Fibroblast of skin of right quadriceps (primary cell): ENCODE data around the gene LYAR.
"Not testable (repeated sequence)": the region's sequence is repeated elsewhere in the genome, so short reads cannot be mapped to it uniquely, and the experiment has no call there.

ENCODE experiments used
- DNase-seq: peaks from one replicate; pipeline ENCODE4 v3.0.0-alpha.2; 2013

The LYAR gene

DNA sequence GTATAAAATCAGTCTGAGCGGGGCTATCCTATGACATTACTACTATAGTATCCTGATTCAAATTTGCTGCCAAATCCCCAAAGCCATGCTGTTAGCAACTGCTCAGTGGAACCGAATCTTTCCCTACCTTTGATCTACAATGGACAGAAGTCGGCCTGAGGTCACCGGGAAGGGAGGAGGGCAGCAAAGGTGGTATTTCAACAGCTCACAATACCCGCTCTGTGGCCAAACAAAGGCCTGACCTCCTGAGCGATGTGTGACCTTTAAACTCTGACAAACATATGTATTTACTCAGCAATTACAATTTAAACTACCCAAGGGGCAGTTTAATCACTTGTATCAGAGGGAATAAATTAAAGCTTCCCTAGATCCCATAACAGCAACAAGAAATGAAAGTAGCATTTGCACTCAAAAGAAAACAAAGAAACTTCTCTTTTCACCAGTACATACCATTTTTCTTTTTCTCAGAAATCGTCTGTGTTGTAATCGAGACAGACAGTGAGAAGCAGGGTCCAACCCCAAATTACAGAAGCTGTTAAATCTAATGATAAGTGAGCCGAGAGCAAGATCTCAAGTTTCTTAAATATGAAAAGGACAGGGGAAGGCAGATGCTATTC, 30.4 kb downstream of the LYAR start:
- DNase-seq, result no peak

DNA sequence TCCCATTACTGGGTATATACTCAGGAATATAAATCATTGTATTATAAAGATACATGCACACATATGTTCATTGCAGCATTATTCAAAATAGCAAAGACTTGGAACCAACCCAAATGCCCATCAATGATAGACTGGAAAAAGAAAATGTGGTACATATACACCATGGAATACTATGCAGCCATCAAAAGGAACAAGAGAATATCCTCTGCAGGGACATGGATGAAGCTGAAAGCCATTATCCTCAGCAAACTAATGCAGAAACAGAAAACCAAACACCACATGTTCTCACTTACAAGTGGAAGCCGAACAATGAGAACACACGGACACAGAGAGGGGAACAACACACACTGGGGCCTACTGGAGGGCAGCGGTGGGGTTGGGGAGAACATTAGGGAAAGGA, 32.2 kb downstream of the LYAR start:
- DNase-seq, result not testable (repeated sequence)

DNA sequence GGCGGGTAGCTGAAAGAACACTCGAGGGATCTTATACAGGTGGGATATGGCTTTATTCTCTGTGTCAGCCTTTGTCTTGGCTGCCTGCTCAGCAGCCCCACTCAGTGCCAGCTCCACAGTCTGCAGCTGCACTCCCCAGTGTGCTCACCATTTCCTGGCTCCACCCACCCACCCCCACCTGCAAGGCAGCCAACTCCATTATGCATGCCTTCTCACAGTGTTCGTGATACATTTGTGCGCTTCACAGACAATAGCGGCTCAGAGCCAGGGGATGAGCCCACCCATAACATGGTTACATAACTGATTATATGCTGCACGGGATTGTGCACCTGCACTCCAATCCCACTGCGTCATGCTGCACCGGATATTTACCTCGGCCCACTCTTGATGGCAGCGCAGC, 33.2 kb downstream of the LYAR start:
- no peak for DNase-seq

DNA sequence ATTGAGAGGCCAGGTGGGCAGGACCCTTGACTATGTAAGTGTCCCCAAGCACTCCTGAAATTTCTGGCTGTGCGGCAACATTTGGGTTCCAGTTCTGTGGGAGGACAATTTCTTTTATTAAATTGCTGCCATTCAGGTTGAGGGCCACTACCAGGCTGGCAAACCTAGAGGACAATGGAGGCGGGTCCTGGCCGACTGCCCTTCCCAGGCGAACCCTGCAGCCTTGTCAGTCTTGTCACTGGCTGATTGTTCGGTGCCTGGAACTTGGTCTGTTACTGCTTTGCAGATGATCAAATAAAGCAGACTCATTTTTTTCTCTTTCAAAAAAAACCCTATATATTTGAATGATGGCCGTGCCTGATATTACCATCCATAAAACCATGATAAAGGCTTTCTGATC, 35.3 kb downstream of the LYAR start:
- DNase-seq, result no peak

DNA sequence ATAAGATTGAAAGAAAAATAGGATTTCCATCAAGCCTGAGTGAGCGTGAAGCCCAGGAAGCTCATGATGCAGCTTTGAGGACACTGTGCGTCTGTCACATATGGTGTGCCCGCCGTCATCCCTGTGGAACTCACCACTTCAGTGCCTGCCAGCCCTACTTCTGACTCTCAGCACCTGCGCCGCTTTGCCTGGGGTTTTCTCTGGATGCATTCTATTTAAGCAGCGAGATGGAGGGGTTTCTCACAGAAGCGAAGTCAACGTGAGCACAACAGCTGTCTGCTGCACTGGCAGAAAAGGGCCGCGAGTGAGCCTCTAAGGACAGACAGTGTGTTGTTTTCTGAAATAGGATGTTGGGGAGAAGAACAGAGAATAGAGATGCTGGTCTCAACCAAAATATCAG, 35.8 kb downstream of the LYAR start:
- no peak for DNase-seq

DNA sequence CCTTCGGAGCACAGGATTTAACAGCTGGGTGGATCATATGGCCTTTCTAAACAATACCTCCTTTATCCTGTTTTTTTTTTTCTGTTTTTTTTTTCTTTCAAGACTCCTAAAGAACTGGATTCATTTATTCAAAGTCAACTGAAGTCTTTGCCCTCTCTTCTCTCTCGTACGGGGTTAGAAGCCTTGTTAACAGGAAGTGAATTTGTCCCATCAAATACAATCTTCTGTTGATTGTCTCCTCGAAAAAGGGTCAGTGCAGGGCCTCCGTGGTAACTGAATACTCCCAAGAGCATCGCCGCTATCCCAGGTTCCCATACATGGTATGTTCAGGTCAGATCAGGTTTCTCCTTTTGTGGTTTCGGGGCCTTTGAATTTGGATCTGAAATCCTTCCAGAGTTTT, 40.1 kb downstream of the LYAR start:
- no peak for DNase-seq

DNA sequence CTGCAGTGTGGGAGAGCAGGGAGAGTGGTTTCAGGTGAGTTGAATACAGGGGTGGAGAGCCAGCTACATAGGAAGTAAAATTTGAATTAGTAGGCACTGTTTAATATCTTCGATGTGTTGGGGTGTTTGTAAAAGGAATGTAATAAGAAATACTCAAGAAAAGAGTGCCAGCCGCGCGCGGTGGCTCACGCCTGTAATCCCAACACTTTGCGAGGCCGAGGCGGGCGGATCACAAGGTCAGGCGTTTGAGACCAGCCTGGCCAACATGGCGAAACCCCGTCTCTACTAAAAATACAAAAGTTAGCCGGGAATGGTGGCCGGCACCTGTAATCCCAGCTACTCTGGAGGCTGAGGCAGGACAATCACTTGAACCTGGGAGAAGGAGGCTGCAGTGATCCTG, 40.6 kb downstream of the LYAR start:
- DNase-seq, result not testable (repeated sequence)

DNA sequence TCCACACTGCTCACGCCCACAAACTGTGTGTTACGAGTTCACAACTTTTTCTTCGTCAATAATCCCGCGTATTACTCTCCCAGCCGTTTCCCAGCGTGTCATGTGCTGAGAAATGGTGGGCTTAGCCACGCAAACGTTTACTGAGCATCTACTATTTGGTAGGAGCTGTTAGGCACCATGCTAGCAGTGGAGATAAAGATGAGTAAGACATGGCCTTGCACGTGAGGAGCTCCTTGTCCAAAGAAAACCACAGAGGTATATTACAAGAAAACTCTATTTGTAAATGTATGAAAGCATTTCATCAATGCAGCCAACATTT, 41.1 kb downstream of the LYAR start:
- DNase-seq, result no peak

DNA sequence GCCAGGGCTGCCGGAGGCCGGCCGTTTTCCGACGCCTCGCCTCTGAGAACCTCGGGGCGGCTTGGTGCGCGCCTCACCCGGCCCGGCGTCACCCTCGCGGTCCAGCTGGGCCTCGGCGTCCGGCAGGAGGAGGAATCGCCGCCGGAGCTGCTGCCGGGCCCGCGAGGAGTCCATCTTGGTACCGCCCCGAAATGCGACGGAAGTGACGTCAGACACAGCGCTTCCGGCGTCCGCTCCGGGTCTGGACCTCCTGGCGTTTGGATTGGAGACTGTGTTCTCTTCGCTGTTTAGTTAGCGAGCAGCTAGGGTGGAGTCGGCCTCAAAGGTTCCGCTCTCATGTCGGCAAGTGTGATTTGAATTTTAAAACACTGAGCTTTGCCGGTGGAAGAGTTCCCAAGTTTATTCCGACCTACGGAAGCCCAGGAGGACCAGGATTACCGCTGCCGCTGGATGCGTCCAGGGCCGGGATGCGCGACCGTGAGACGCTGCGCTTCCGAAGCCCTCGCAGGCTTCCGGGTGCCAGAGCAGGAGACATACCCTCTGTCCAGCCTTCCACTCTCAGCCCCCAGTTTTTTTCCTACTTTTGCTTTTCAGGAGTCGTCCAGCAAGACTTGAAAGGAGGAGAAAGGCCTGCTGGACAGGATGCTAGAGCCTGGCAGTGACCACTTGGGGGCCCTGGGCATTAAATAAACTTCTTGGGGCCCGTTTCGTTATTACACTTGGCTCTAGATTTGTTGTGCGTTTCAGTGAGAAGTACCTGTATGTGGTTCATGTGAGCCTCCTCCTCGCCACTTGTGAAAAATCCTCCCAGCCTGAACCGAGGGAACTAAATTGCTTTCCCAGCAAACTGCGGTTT, 41.7 kb downstream of the LYAR start, which contains the start of gene TMEM128:
Gene TMEM128 (minus strand): TSS at position 195 of the 856 bp plus-strand sequence. CDS start 21 bp downstream, at position 174.
- DNase-seq, result peak; percentile 92

DNA sequence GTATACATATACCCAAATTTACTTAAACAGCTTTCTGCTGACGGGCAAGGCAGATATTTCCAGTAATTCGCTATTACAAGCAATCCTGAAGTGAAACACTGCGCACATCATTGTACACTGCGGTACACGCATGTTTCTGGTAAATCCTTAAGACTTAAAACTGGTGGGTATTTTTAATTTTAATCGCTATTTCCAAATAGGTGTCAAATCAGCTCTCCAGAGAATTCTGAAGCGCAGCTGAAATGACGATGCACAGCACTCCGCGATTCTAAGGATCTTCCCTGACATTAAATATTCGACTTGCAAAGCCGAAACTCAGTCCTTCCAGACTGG, 42.3 kb downstream of the LYAR start:
- DNase-seq, result no peak

DNA sequence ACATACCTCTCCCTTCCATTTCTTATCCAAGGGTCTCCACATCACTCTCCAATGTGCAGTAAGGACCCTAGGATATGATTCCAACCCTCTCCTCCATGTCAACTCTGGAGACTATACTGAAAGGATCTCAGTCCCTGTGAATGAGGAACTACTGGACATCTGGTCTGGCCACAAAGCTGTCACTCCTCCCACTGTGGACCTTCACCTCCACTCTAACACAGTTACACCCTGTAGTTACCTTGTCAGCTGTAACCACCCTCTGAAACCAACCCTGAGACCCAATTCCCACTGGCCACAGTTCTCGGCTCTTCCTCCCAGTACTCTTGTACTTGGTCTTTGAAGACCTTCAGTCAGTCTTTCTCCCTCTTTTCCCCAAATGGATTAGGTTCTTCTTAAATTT, 44.8 kb downstream of the LYAR start:
- no peak for DNase-seq

DNA sequence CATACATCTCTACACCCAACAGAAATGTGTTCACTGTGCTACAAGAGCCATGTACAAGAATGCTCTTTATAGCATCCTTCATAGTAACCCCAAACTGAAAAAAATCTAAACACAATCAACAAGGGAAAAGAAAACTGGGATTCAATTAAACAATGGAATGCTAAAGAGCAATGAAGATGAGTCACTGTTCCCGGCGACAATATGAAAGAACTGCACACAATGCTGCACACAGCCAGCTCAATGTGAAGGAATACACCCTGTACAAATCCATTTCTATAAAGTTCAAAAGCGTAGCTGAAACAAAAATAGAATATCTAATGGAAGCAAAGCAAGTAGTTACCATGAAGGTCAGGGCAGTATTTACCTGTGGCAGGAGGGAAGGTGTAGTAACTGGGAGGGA, 50.4 kb downstream of the LYAR start:
- not testable (repeated sequence) for DNase-seq

DNA sequence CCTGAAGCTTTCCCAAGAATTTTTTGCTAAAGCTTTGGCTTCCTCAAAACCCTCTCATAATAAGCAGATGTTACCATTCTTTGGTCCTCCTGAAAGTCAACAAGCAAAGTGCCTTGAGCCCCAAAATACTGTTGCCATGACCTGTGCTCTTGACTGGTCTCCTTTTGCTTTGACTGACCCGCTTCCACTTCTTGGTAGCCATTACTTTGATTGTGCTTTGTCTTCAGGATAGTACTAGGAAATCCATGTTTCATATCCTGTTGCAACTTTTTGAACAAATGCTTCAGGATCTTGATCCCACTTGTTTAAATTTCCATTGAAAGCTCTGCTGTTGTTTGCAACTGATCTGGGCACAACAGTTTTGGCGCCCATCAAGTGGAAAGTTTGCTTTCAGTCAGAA, 56.3 kb downstream of the LYAR start:
- no peak for DNase-seq

DNA sequence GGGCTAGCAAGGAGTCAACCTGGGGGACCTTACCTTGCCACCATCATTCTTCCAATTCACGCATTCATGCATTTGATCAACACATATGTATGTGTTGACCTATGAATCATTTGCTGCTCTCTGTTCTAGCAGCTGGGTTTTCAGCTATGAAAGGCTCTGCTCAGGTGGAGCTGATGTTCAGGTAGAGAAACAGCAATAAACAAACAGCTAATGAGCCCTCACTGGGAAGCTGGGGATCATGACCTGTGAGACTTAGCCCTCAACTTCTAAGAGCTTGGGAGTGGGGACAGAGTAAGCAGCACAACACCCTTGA, 61.6 kb downstream of the LYAR start:
- no peak for DNase-seq

DNA sequence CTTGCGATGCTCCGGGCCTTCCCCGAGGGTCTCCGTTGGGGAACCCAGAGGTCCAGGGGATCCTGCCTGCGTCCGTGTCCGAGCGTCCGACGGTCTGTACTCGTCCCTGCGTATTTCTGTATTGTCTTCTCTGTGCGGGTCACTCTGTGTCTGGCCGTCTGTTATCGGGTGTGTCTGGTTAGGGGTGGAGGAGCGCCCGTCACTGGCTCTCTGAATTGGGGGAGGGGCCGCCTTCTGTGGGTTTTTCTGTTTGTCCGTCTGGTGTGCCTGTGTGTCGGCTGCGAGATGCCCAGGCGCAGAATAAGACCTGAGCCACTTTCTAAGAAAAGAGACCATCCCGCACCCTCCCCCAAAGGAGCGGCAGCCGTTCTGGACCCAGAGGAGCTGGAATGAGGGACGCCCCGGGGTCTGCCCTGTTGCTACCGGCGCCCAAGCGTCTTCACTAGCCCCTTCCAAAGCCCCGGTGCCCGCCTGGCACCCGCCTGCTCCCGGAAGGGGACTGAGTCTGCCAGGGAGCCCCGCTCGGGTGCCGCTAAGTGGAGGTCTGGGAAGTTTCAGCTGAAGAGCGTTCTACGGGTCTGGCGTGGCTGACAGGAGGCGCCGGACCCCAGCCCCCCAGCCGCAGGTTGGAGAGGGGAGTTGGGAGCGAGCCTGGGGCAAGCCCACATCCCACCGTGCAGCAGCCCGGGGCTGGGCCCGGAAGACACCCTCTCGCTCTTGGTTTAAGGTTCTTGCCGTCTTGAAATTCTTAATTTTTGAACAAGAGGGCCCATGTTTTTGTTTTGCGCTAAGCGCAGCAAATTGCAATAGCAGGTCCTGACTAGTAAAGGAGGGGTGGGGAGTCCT, 62.2 kb downstream of the LYAR start:
- DNase-seq, result no peak

DNA sequence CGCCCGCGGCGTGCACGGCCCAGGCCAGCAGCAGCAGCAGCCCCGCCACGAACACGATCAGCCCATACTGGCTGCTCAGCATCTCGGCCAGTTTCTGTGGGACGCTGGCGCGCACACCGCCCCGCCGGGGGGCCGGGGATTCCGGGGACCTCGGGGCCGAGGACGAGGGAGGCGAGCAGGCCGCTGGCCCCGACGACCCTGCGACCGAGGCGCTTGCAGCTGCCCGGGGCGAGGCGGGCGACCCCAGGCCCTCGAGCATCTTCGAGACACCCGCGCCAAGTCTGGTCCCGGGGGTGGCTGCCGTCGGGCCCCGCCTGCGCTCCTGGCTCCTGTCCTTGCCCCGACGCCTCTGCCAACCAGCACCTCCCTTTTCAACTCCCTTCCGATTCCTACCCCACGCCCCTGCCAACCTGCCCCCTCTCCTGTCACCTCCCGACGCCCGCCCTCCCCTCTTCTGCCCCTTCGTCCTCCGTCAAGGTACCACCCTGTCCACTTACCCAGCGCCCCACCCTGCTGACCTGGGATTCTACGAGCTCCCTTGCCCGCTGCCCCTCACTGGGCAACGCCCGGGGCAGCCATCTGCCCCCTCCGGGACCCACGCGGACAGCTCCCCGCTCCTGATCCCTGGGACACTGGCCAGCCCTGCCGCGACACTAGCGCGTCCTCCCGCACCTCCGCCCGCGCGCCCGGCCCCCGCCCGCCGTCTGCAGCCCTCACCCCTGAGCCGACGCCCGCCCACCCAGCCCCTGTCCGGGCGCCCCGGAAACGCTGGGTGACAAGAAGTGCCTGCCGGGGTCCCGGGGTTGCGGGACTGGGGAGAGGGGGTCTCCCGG, 63.1 kb downstream of the LYAR start, which contains the start of gene OTOP1:
Gene OTOP1 (minus strand): TSS at position 324 of the 833 bp plus-strand sequence. CDS start 65 bp downstream, at position 259.
- DNase-seq, result no peak

DNA sequence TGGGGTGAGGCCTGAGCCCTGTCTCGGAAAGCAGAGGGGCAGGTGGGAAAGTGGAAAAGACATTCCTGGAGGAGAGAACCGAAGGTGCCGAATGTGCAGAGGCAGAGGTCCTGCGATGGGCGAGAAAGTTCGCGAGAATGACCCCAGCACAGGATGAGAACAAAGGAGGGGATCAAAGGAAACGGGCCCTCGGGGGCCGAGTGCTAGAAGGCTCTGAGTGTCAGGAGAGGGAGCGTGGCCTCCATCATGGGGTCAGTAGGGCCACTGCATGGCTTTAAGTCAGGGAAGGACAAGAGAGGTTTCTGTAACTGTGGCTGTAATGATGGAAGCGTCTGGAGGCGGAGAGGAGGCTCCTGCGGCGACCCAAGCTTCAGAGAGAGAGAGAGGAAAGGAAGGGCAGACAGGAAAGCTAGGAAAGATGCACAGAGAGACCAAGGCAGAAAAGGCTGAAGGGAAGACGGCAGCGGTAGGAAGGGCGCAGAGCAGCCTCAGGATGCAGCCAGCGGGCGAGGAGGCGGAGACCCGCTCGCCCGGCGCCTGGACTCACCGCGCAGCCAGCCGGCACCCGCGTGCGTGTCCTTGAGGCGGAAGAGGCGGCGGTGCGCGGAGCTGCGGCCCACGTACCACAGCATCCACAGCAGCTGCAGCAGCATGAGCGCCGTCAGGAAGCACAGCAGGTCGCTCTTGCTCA, 63.9 kb downstream of the LYAR start:
- DNase-seq, result no peak
